Lung (tissue), 12 donors: ENCODE measurements around the gene SKAP2. TPM values are rescaled to one million over a fixed set of nuclear protein-coding genes. Genes with fewer than 3 reads are reported as not detected.

ENCODE experiments used
- ATAC-seq: fragments of 200-7000 bp; cut with Tn5 transposase; one replicate; pipeline ENCODE4 v1.9.1; 2020; ENCODE audit warnings: moderate number of reproducible peaks; ENCODE audit not compliant: insufficient read depth, low FRiP score
- DNase-seq, 3 donors: peaks; one replicate each; pipeline ENCODE4 v3.0.0-alpha.2; 2013 to 2017
- H3K27ac ChIP-seq, 2 donors: one replicate each; pipeline ENCODE4 v1.5.1; 2013; ENCODE audit warnings: mild to moderate bottlenecking in 2 of 2, moderate library complexity in 2 of 2, control low read depth in 1 of 2, inconsistent platforms in 1 of 2, low read depth in 1 of 2, low read length in 1 of 2
- H3K27me3 ChIP-seq, 3 donors: one replicate each; pipeline ENCODE4 v1.5.1; 2013; ENCODE audit warnings: low read length in 2 of 3; ENCODE audit not compliant: control insufficient read depth in 3 of 3, insufficient read depth in 3 of 3
- H3K36me3 ChIP-seq, 4 donors: one replicate each; pipeline ENCODE4 v1.5.1; 2013; ENCODE audit warnings: low read length in 4 of 4, mild to moderate bottlenecking in 1 of 4, moderate library complexity in 1 of 4; ENCODE audit not compliant: control insufficient read depth in 4 of 4, insufficient read depth in 4 of 4
- H3K4me1 ChIP-seq, 5 donors: one replicate each; pipeline ENCODE4 v1.5.1; 2013; ENCODE audit warnings: low read length in 5 of 5, mild to moderate bottlenecking in 2 of 5, moderate library complexity in 1 of 5; ENCODE audit not compliant: control insufficient read depth in 5 of 5, insufficient read depth in 5 of 5
- H3K4me3 ChIP-seq: one replicate; pipeline ENCODE4 v1.5.1; 2013; ENCODE audit warnings: mild to moderate bottlenecking, control low read depth, moderate library complexity
- H3K9ac ChIP-seq, 2 donors: one replicate each; pipeline ENCODE4 v1.5.1; 2013; ENCODE audit warnings: low read length in 2 of 2, control low read depth in 1 of 2; ENCODE audit not compliant: insufficient read depth in 1 of 2
- H3K9me3 ChIP-seq, 4 donors: one replicate each; pipeline ENCODE4 v1.5.1; 2013; ENCODE audit warnings: low read length in 3 of 4, mild to moderate bottlenecking in 1 of 4, moderate library complexity in 1 of 4; ENCODE audit not compliant: control insufficient read depth in 4 of 4, insufficient read depth in 3 of 4
- WGBS, 2 donors: extraction: QIAGEN DNeasy Blood & Tissue Kit; methylation state at CpG; one replicate each; pipeline ENCODE4 v1.1.7; 2013; 5-methylcytosine and 5-hydroxymethylcytosine counted together
- polyA plus RNA-seq, 2 donors: library from polyadenylated mRNA; stranded (reverse); fragments of 200-250 nt; gene quantifications; one replicate each; pipeline ENCODE4 v1.2.1, GENCODE V29; 2013
- total RNA-seq, 2 donors: library from RNA; depleted of rRNA in 1 of 2; stranded (reverse); fragments of >200 nt in 1 of 2; gene quantifications; one replicate each; pipeline ENCODE4 v1.2.1, GENCODE V29; 2014 to 2021
- TF ChIP-seq, protein P1 (sequence below): IDR thresholded peaks from 2 replicates; pipeline ENCODE4 v1.5.1; 2012; ENCODE audit warnings: mild to moderate bottlenecking; ENCODE audit errors: control extremely low read depth, extremely low read depth
- donor health status: control.
- donor health status: control.
- donor health status: Bipolar disorder and iron deficiency.
- donor health status: healthy.
- donor health status: DM: yes; HTN: yes; CAD: no.

SKAP2 gene
- total and polyA plus RNA-seq, 4 donors, result 9.2 to 40.1 (median 35.8) TPM

DNA sequence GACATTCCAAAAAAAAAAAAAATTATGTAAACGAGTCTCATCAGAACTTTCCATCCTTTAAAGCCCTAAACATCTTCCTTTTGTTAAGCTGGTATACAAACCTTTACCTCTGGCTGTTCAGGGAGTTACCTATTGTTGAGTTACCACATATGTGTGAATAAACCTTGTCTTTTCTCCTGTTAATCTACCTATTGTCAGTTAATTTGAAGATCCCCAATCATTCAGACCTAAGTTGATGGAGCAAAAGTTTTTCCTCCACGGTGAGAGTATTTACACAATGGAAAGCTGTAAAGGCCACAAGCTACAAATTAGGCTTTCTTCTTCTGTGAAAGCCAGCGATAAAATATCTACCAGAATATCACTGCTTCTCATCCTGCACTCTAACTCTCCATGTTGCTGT, 80.3 kb downstream of the SKAP2 start:
- WGBS, 2 donors, result 75 to 84% methylated on average over 3 of the region's 3 CpGs
- H3K27ac ChIP-seq, result no peak overlapping the region
- no peaks in the 10 kb centered on the region for H3K27me3 ChIP-seq
- ATAC-seq (no peak), DNase-seq (no peak)
- no peaks in the 10 kb centered on the region for H3K36me3 ChIP-seq
- H3K4me3 ChIP-seq, result no peak overlapping the region
- peaks cover 0 to 5% (median 0%) of the 10 kb centered on the region in 4 donors for H3K9me3 ChIP-seq
- TF ChIP-seq, protein P1, sequence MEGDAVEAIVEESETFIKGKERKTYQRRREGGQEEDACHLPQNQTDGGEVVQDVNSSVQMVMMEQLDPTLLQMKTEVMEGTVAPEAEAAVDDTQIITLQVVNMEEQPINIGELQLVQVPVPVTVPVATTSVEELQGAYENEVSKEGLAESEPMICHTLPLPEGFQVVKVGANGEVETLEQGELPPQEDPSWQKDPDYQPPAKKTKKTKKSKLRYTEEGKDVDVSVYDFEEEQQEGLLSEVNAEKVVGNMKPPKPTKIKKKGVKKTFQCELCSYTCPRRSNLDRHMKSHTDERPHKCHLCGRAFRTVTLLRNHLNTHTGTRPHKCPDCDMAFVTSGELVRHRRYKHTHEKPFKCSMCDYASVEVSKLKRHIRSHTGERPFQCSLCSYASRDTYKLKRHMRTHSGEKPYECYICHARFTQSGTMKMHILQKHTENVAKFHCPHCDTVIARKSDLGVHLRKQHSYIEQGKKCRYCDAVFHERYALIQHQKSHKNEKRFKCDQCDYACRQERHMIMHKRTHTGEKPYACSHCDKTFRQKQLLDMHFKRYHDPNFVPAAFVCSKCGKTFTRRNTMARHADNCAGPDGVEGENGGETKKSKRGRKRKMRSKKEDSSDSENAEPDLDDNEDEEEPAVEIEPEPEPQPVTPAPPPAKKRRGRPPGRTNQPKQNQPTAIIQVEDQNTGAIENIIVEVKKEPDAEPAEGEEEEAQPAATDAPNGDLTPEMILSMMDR, result no peak
- peaks cover 0 to 4% (median 0%) of the 10 kb centered on the region in 5 donors for H3K4me1 ChIP-seq
- no peak overlapping the region for H3K9ac ChIP-seq

GRCh38 chr7:26782501-26782900, 81.9 kb downstream of the SKAP2 start:
- Histone ChIP-seq H3K9ac (no peak overlapping the region), H3K4me3 (peak overlapping the region; percentile 4), H3K27me3 (no peaks in the 10 kb centered on the region), H3K4me1 (peaks cover 0 to 4% (median 0%) of the 10 kb centered on the region in 5 donors), H3K9me3 (peaks cover 0 to 5% (median 0%) of the 10 kb centered on the region in 4 donors), H3K27ac (no peak overlapping the region), H3K36me3 (no peaks in the 10 kb centered on the region)
- no peak for DNase-seq
- no peak for ATAC-seq
- TF ChIP-seq, protein P1, result no peak
- WGBS, 2 donors, result 96 to 97% methylated on average over 2 of the region's 2 CpGs

DNA sequence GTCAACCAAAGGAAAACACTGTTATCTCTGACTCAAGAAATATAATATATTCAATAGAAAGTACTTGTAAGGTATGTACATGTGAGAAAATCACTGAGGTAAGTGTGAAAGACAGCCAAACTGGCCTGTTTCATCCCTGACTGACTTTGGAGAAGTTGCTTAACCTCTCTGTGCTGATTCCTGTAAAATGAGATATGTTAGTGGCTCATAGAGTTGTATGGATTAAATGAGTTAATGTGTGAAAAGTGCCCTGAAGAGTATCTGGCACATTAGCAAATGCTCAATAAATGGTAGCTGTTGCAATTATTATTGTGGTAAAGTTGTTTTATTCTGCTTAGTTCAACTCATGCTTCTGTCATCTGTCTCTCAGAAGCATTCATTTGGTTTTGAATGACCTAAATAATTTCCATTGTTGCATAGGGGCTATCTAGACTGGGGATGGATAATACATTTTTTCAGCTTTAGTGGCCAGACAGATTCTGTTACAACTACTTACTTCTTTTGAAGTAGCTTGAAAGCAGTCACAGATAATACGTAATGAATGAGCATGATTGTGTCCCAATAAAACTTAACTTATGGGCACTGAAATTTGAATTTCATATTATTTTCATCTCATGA, 84.3 kb downstream of the SKAP2 start:
- H3K4me1 ChIP-seq, result no peaks in the 10 kb centered on the region
- no peak for ATAC-seq
- no peak overlapping the region for H3K4me3 ChIP-seq
- no peak overlapping the region for H3K27ac ChIP-seq
- no peak for DNase-seq
- H3K9me3 ChIP-seq, result peaks cover 0 to 5% (median 0%) of the 10 kb centered on the region in 4 donors
- TF ChIP-seq, protein P1, result no peak
- no peak overlapping the region for H3K9ac ChIP-seq
- 97 to 100% methylated on average over 1 of the region's 1 CpG for WGBS, 2 donors
- H3K27me3 ChIP-seq, result no peaks in the 10 kb centered on the region
- H3K36me3 ChIP-seq, result no peaks in the 10 kb centered on the region

- Histone ChIP-seq H3K27ac (no peak overlapping the region), H3K36me3 (peaks cover 0 to 1% (median 0%) of the 10 kb centered on the region in 4 donors), H3K9ac (no peak overlapping the region), H3K27me3 (no peaks in the 10 kb centered on the region), H3K4me3 (no peak overlapping the region), H3K4me1 (no peaks in the 10 kb centered on the region), H3K9me3 (no peaks in the 10 kb centered on the region)
- TF ChIP-seq, protein P1, result no peak
- ATAC-seq (no peak), DNase-seq (peak in 2 of 3 donors; percentile 4 to 36)
Observed at GRCh38 chr7:26777385-26777784, 87.0 kb downstream of the SKAP2 start.
